Measurements from ENCODE around the gene DOCK2. TPM values are rescaled to one million over a fixed set of nuclear protein-coding genes. Genes with fewer than 3 reads are reported as not detected.

DOCK2 gene
- total and polyA plus RNA-seq, 9 of the 15 experiments (the other 6 are each of a cell fraction or from before 2014, with no cell fraction given) = 4.5 to 42.6 (median 20.5) TPM

DNA sequence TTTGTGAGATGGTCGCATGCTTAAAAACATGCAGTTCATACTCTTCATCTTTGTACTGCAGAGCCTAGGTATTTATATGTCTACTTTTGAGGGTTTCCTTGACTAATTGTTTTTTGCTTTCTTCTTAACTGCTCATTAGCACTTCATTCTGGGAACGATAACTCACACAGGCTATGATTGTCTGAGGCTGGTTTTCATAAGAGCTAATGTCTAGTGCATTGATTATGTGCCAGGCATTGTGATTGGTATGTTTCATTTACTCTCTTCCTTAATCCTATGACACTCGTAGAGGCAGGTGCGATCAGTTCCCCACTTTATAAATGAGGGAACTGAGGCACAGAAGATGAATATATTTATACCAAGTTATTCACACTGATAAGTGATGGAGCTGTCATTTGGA lies 249.6 kb downstream of the DOCK2 start:
- intact Hi-C loops (cut with micrococcal nuclease) = no loop called here
- no peak overlapping the region for H3K4me2 ChIP-seq (ENCODE audit: insufficient read depth, low read length)
- H2AFZ ChIP-seq (ENCODE audit: low read depth, low read length) = no peak overlapping the region
- ChIA-PET POLR2A (no interaction called here), CTCF (ENCODE audit: low intra/inter-chr PET ratio) (no interaction called here)
- TF ChIP-seq HDAC1 (IDR thresholded peaks at IDR 0.05) = no peak
- no peak for TF ChIP-seq EP400 (IDR thresholded peaks at IDR 0.05)
- no peak for TF ChIP-seq ZBTB7A (IDR thresholded peaks at IDR 0.05; ENCODE audit: borderline replicate concordance, control insufficient read depth, low read depth, low read length)
- TF ChIP-seq, protein P1, sequence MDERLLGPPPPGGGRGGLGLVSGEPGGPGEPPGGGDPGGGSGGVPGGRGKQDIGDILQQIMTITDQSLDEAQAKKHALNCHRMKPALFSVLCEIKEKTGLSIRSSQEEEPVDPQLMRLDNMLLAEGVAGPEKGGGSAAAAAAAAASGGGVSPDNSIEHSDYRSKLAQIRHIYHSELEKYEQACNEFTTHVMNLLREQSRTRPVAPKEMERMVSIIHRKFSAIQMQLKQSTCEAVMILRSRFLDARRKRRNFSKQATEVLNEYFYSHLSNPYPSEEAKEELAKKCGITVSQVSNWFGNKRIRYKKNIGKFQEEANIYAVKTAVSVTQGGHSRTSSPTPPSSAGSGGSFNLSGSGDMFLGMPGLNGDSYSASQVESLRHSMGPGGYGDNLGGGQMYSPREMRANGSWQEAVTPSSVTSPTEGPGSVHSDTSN (CRISPR knock-in tag; IDR thresholded peaks at IDR 0.05; ENCODE audit: low read depth) = no peak
- TF ChIP-seq, protein P1 (tag; conservative IDR thresholded peaks at IDR 0.05; ENCODE audit: low read depth) = no peak
- TF ChIP-seq BCL6 (CRISPR knock-in tag; IDR thresholded peaks at IDR 0.05) = no peak
- no peak for TF ChIP-seq NRF1 (conservative IDR thresholded peaks at IDR 0.05 in 1 of 2, IDR thresholded peaks at IDR 0.05 in 1 of 2)
- no peak for TF ChIP-seq LEF1 (IDR thresholded peaks at IDR 0.05)
- TF ChIP-seq ZNF143 (CRISPR knock-in tag; IDR thresholded peaks at IDR 0.05) = no peak
- TF ChIP-seq NBN (IDR thresholded peaks at IDR 0.05; ENCODE audit: low read depth) = no peak
- no peak for TF ChIP-seq NEUROD1 (IDR thresholded peaks at IDR 0.05; ENCODE audit: borderline replicate concordance, low read depth, low read length, partially characterized antibody)
- TF ChIP-seq, protein P2, sequence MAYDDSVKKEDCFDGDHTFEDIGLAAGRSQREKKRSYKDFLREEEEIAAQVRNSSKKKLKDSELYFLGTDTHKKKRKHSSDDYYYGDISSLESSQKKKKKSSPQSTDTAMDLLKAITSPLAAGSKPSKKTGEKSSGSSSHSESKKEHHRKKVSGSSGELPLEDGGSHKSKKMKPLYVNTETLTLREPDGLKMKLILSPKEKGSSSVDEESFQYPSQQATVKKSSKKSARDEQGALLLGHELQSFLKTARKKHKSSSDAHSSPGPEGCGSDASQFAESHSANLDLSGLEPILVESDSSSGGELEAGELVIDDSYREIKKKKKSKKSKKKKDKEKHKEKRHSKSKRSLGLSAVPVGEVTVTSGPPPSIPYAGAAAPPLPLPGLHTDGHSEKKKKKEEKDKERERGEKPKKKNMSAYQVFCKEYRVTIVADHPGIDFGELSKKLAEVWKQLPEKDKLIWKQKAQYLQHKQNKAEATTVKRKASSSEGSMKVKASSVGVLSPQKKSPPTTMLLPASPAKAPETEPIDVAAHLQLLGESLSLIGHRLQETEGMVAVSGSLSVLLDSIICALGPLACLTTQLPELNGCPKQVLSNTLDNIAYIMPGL (CRISPR knock-in tag; IDR thresholded peaks at IDR 0.05) = no peak
- TF ChIP-seq TGIF2 (CRISPR knock-in tag; IDR thresholded peaks at IDR 0.05) = no peak
- no peak for TF ChIP-seq KAT7 (CRISPR knock-in tag; IDR thresholded peaks at IDR 0.05; ENCODE audit: borderline replicate concordance)
- no peak for TF ChIP-seq ZKSCAN3 (CRISPR knock-in tag; IDR thresholded peaks at IDR 0.05)
- ATAC-seq (no peak), FAIRE-seq (no peak), DNase-seq (ENCODE audit: extremely low read depth in 1 of 4, low spot score in 3 of 4) (no peak)
- H3K36me3 ChIP-seq (ENCODE audit: control insufficient read depth, insufficient read depth, low read length) = no peaks in the 10 kb centered on the region
- H4K20me1 ChIP-seq (replicated peaks; ENCODE audit: control insufficient read depth, insufficient read depth, low read length) = no peaks in the 10 kb centered on the region
- H3K4me1 ChIP-seq (replicated peaks in 1 of 2; ENCODE audit: control insufficient read depth in 2 of 2, insufficient read depth in 2 of 2, low read length in 2 of 2) = no peaks in the 10 kb centered on the region
- no peak overlapping the region for H3K27ac ChIP-seq (ENCODE audit: extremely low read depth, low read depth, low read length)
- no peak overlapping the region for H3K4me3 ChIP-seq
- H3K9me1 ChIP-seq (ENCODE audit: control insufficient read depth, insufficient read depth, low read length) = no peaks in the 10 kb centered on the region
- H3K9me3 ChIP-seq (replicated peaks; ENCODE audit: control insufficient read depth, insufficient read depth, low read depth, low read length) = no peaks in the 10 kb centered on the region
- in situ Hi-C loops (cut with MboI) = no loop called here
- BruUV-seq (replicated peaks) = no TSS peak
- no peak overlapping the region for H3K9ac ChIP-seq (ENCODE audit: insufficient read depth in 1 of 2, low read depth in 2 of 2, low read length in 2 of 2)
- no peaks in the 10 kb centered on the region for H3K27me3 ChIP-seq (ENCODE audit: control insufficient read depth in 2 of 2, insufficient read depth in 2 of 2, low read length in 2 of 2)
- WGBS (ENCODE audit: insufficient coverage, low coverage, missing lambda C conversion rate) = 9% methylated on average over 4 of the region's 4 CpGs
- H3K79me2 ChIP-seq (ENCODE audit: control insufficient read depth, insufficient read depth, low read length) = no peaks in the 10 kb centered on the region

All from K562 (cell line).